Subcutaneous adipose tissue (tissue), 4 donors: ENCODE results near the gene PACS1. TPM values are rescaled to one million over a fixed set of nuclear protein-coding genes. Genes with fewer than 3 reads are reported as not detected.

Experiments used
- CTCF ChIP-seq: fragments of 450-650 bp; IDR thresholded peaks from one replicate; pipeline ENCODE4 v1.5.1; 2016; ENCODE audit warnings: low read depth, mild to moderate bottlenecking, control low read depth, antibody characterized with exemption, moderate library complexity
- total RNA-seq, 4 donors: library from RNA; depleted of rRNA; stranded (reverse); fragments of >200 nt; gene quantifications; one replicate each; pipeline ENCODE4 v1.1.0, GENCODE V29; 2016

PACS1 gene
- total RNA-seq, 4 donors from 2014 or later: 38.3 to 75.7 (median 41.0) TPM

GRCh38 chr11:66155387-66156073, 85.5 kb downstream of the PACS1 start:
- TF ChIP-seq CTCF: no peak

DNA sequence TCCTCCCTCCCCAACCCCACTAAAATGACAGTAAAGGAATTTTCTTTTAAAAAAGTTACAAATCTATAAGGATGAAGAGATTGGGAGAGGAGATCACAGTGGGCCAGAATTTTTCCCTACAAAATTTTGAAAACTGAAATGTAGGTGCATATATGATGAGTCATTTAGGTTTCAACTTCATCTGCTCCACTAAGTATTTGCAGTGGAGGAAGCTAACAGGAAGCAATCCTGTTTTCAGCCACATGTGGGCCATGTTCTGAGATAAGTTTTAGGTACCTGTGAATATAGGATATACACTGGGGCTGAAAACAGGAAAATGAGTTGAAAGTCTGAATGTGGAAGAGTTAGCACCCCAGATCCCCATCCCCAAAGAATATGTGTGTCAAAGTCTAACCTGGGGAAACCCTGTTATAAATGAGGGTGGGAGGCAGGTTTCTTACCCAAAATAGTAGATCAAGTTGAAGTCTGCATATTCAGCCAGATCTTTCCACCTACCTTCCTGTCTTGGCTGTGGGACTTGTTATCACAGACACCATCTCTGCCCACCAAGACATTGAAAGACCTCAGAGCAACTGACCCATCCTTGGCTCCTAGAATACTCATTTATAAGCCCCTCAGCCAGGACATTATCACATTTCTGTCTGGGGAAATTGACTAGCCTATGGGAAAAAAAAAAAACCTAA, 87.3 kb downstream of the PACS1 start:
- no peak for TF ChIP-seq CTCF

- TF ChIP-seq CTCF: no peak
Measured at GRCh38 chr11:66158156-66158555, 88.1 kb downstream of the PACS1 start.

- TF ChIP-seq CTCF: no peak
Measured at GRCh38 chr11:66159324-66159984, 89.4 kb downstream of the PACS1 start.

- no peak for TF ChIP-seq CTCF
Measured at GRCh38 chr11:66160709-66161108, 90.6 kb downstream of the PACS1 start.

GRCh38 chr11:66168289-66168688, 98.2 kb downstream of the PACS1 start:
- no peak for TF ChIP-seq CTCF

DNA sequence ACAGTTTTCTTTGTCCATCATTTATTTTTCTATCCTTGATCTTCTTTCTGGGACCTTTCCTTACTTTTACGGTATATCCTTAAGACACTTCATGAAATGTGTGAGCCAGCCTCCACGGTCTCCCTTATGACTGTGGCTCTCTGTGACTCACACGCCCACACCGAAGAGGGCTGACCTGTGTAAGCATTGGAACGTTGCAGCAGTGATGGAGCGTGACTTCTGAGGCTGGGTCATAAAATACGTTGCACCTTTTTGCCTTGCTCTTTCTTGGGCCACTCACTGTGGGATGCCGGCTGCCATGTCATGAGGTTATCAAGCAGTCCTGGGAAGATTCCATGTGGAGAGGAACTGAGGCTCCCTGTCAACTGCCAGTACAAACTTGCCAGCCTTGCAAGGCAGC, 102.1 kb downstream of the PACS1 start:
- TF ChIP-seq CTCF: no peak
